Lower leg skin (tissue), 3 donors: ENCODE results near the gene SPATA2L.

Source experiments
- POLR2A ChIP-seq, 2 donors: fragments of 450-650 bp; IDR thresholded peaks; one replicate each; pipeline ENCODE4 v1.6.1; 2016 to 2017; ENCODE audit warnings: antibody characterized with exemption in 2 of 2, mild to moderate bottlenecking in 1 of 2, moderate library complexity in 1 of 2
- TF ChIP-seq, protein P1 (sequence below), 3 donors: fragments of 450-650 bp; IDR thresholded peaks; one replicate each; pipeline ENCODE4 v1.5.1; 2016; ENCODE audit warnings: antibody characterized with exemption in 3 of 3, mild to moderate bottlenecking in 3 of 3, moderate library complexity in 2 of 3

DNA sequence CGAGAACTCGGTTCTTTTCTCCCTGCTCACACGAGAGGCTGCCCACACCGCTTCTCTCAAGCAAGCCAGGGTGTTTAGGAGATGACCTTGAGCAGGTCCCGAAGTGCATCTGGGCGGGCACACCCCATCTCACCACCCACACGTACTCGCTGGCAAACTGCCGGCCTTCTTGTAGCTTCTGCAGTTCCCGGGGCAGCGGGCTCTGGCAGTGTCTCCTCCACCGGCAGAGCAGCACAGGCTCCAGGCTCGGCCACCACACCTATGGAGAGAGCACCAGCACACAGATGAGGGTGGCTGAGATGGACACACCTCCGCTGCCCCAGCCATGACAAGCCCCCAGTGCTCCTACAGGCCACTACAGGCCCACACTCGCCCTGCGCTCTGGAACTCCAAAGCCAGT lies 43.3 kb upstream of the SPATA2L start:
- TF ChIP-seq, protein P1, sequence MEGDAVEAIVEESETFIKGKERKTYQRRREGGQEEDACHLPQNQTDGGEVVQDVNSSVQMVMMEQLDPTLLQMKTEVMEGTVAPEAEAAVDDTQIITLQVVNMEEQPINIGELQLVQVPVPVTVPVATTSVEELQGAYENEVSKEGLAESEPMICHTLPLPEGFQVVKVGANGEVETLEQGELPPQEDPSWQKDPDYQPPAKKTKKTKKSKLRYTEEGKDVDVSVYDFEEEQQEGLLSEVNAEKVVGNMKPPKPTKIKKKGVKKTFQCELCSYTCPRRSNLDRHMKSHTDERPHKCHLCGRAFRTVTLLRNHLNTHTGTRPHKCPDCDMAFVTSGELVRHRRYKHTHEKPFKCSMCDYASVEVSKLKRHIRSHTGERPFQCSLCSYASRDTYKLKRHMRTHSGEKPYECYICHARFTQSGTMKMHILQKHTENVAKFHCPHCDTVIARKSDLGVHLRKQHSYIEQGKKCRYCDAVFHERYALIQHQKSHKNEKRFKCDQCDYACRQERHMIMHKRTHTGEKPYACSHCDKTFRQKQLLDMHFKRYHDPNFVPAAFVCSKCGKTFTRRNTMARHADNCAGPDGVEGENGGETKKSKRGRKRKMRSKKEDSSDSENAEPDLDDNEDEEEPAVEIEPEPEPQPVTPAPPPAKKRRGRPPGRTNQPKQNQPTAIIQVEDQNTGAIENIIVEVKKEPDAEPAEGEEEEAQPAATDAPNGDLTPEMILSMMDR (IDR thresholded peaks at IDR 0.05), result no peak
- TF ChIP-seq POLR2A (IDR thresholded peaks at IDR 0.05), result no peak
